ENCODE data around the gene C20orf202.
A peak's percentile ranks its signal among the peaks of the same experiment; 100 is the strongest.

C20orf202 gene

GRCh38 chr20:1184638-1185315 is 18.5 kb upstream of the C20orf202 start, which contains the start of gene TMEM74B:
TMEM74B (minus strand) TSS chr20:1184981; CDS start chr20:1183801, 1,180 bp downstream.
- no peak for DNase-seq

DNA sequence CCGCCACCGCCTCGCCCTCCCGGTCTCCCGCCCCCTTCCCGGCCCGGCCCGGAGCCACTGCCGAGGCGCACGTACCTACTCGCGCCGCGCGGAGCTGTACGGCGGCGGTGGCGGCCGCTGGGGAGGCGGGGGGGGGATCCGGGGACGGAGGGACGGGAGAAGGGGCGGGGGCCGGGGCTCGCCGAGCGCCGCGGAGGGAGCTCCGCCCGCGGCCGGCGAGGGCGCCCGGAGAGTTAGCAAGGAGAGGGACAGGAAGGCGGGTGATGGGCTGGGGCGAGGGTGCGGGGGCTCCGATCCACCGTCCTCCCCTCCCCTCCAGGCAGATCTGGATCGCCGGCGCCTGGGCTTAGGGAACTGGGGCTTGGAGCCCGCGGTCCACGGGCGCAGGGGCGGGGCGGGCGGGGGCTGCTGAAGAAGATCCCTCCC is 17.9 kb upstream of the C20orf202 start:
- DNase-seq: peak in 1 of 2 experiments; percentile 6

DNA sequence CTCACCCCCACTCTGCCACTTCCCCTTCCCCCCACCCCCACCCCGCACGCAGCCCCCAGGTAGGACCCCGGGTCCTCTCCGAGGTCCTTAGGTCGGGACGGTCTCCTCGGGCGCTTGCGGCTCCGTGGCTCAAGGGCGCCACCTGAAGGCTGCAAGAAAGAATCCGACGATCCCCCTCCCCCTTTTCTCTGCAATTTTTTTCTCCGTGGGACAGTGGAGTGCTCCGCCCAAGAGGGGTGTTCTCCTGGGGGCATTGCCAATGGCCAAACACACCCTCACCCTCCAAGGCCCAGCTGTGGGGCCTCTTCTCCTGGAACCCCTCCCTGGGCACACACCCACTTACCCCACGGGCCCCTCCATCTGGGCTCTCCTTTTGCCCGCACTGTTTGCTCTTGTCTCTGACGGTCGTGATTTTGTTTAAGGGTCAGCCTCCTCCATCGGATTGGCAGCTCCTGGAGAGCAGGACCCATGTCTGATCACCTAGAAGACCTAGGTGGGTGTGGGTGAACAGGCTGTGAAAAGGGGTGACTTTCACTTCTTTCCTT is 17.4 kb upstream of the C20orf202 start:
- DNase-seq: peak; percentile 25 to 62

- no peak for DNase-seq
These were observed 16.8 kb upstream of the C20orf202 start for GRCh38 chr20:1186367-1186991.

- DNase-seq: no peak
These were observed 15.6 kb upstream of the C20orf202 start for GRCh38 chr20:1187605-1188171.

DNA sequence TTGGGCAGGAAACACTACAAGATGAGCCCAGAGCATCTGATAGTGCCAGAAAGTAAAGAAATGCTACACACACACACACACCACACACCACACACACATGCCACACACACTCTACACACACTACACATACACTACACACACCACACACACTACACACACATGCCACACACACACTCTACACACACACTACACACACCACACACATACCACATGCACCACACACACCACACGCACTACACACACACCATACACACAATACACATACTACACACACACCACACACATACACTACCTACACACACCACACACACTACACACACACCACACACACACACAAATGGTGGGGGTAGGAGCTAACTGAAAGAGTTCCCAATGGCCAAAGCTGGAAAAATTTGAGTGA is 14.9 kb upstream of the C20orf202 start:
- no peak for DNase-seq

DNA sequence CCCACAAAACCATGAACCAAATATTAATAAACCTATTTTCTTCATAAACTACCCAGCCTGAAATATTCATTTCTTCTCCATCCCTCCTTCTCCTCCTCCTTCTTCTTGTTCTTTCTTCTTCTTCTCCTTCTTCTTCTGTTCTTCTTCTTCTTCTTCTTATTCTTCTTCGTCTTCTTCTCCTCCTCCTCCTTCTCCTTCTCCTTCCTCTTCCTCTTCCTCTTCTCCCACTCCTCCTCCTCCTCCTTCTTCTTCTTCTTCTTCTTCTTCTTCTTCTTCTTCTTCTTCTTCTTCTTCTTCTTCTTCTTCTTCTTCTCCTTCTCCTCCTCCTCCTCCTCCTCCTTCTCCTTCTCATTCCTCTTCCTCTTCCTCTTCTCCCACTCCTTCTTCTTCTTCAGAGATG is 13.4 kb upstream of the C20orf202 start:
- no peak for DNase-seq

GRCh38 chr20:1190847-1191246 is 12.4 kb upstream of the C20orf202 start:
- DNase-seq: no peak

DNA sequence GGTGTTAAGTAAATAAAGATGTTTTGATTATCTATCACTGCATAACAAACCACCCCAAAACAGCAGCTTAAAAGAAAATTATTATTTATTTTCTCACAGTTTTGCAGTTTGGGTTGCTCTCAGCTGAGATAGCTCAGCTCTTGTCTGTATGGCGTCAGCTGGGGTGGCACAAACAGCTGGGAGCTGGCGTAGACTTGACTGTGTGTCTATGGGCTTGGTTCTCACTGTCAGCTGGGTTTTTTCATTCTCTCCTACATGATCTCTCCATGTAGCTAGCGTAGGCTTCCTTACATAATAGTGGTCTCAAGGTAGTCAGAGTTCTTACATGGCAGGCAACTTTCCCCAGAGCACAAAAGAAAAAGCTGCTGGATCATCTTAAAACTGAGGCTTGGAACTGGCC is 12.0 kb upstream of the C20orf202 start:
- DNase-seq: no peak

- DNase-seq: no peak
These were observed 8.0 kb upstream of the C20orf202 start for GRCh38 chr20:1195226-1195625.

DNA sequence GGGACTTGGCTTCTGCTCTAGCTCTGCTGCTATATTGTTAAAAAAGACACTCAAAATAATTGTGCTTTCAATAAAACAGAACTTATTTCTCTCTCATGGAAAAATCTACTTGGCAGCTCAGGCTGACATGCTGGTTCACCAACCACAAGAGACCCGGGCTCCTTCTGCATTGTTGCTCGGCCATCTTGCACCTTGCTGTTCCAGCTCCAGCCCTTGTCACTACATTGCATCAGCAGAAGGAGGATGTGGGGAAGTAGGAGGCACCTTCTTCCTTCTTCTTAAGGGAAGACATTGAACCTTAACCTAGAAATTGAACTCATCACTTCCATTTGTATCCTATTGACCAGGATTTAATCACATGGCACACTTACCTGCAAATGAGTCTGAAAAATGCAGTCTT is 6.6 kb upstream of the C20orf202 start:
- no peak for DNase-seq

GRCh38 chr20:1197801-1198200 is 5.5 kb upstream of the C20orf202 start:
- no peak for DNase-seq

DNA sequence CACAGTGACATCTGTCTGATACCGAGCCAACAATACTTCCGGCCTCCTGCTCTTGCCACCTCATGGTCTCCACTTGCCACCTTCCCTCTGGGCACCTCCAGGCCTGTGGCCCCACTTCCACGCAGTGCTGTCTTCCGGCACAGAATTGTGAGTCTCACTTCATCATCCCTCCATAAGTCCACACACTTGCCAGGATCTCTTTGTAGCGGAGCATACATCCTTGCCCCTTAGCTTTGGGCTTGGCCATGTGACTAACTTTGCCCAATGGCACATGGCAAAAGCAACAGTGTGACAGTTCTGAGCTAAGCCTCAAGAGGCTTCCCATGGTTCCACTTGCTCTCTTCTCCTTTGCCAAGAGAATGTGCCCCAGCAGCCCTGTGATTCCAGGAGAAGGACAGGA is 4.5 kb upstream of the C20orf202 start:
- no peak for DNase-seq

DNA sequence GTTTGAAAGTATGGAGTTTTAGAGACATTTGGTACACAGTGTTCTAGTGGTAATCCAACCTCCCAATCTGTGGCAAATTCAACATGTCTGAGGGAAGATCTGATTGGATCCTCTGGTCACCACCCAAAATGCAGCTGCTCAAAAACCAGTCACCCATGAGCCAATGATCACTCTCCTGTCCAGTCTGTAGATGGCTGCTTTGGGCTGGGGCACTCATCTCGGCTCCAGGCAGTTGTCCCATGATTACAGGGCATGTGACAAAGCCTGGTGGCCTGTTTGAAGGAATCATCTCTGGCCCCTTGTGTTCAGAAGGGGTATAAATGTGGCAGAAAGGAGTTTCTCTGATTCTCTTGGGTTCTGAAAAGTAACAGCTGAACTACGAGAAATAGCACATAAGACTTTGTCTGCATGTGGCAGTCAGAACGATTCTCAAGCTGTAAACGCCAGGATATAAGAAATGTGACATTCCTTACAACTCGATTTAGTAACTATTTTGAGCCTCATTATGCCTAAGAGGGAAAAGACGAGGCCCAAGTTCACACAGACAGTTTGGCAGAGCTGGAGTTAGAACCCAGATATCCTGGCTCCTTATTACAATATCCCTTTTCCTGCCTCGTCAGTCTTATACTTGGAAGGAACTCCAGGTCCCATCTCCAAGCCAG is 3.9 kb upstream of the C20orf202 start:
- no peak for DNase-seq

DNA sequence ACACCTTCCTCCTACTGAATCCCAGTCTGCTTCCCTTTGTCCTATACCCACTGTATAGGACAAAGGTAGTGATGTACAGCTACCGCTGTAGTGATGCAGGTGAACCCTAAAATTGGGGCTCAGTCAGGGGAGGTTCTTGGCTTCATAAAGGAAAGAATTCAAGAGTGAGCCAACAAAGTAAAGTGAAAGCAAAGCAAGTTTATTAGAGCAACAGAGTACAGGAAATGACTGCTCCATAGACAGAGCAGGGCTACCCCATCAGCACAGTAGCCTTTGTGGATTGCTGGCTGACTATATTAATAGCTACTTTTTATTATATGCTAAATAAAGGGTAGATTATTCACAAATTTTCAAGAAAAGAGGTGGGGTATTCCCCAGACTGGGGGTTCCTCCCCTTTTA is 3.3 kb upstream of the C20orf202 start:
- no peak for DNase-seq

DNA sequence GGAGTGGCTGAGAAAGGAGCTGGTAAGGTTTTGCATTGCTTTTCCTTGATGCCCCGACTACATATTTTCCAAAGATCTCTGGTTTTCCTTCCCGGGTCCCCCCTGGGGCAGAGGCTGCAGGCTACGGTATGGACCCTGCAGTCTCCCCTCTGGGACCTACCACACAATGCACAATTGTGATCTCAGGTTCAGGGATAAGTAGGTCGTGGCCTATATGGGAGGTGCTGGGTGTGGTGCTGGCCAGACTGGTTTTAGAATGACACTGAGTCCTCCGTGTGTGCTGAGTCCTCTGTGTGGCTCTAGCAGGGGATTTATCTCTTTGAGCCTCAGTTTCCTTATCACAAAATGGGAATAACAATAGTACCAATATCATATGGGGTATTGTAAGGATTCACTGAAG is 376 bp downstream of the C20orf202 start:
- DNase-seq: no peak

GRCh38 chr20:1204113-1204512 is 859 bp downstream of the C20orf202 start:
- no peak for DNase-seq

- no peak for DNase-seq
These were observed 1.3 kb downstream of the C20orf202 start for GRCh38 chr20:1204576-1204975.

GRCh38 chr20:1205802-1206201 is 2.5 kb downstream of the C20orf202 start:
- no peak for DNase-seq

- DNase-seq: no peak
These were observed 3.3 kb downstream of the C20orf202 start for GRCh38 chr20:1206366-1207148.

GRCh38 chr20:1207293-1207878 is 4.1 kb downstream of the C20orf202 start:
- DNase-seq: no peak
